Retina (tissue), 1 donor: Measurements from ENCODE around the gene SLC8B1.
"Not testable (repeated sequence)": the region's sequence is repeated elsewhere in the genome, so short reads cannot be mapped to it uniquely, and the experiment has no call there.

Source experiments
- DNase-seq: peaks from one replicate; pipeline ENCODE4 v3.0.0-alpha.2; 2016

SLC8B1 gene

DNA sequence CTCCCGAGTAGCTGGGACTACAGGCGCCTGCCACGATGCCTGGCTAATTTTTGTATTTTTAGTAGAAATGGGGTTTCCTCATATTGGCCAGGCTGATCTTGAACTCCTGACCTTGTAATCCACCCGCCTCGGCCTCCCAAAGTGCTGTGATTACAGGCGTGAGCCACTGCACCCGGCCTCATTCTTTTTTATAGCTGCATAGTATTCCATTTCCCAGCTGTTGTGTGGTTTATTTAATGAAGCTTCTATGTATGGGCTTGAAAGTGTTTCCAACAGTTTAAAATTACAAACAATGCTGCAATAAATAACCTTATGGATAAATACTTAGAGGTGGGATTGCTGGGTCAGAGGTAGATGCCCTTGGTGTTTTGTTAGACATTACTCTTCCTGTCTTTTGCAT, 19.3 kb upstream of the SLC8B1 start:
- not testable (repeated sequence) for DNase-seq

DNA sequence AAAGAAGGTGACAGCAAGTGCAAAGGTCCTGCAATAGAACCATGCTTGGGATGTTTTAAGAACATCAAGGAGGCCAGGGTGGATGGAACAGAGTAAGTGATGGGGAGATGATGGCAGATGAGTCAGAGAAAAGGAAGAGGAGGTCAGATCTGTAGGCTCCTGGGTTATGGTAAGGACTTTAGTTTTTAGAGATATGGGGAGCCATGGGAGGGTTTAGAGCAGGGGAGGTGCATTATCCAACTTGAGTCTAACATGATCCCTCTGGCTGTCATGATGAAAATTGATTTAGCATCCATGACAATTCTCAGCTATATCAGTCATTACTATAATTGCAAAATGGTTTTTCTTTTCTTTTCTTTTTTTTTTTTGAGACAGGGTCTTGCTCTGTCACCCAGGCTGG, 16.2 kb upstream of the SLC8B1 start:
- DNase-seq = no peak

DNA sequence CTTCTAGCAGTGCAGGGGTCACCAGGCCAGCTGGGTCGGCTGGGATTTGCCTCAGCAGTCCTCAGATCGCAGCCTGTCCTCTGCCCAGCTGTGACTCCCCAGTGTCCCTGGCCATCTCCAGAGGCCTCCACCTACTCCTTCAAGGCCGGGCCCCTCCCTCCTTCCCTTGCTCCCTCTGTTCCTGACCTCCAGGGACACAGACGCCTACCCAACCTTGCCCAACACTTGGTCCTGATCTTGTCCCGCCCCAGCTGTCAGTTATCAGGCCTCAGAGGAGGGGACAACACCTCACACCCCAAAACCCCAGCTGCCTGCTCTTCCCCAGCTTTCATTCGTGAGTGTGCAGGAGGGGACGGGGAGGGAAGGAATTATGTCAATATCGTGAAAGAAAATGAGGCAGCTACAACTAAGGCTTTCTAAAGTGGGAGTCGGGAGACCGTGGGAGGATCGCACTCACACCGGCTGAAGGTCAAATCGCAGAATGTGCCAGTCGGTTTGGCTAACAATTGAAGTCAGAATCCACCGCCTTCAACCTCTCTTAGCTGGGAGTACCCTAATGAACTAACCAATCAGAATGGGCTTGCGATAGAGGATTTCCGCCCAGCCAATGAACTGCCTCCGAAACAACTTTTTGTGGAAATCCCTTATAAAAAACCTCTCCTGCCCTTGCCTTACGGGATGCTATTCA, 14.1 kb upstream of the SLC8B1 start:
- no peak for DNase-seq

DNA sequence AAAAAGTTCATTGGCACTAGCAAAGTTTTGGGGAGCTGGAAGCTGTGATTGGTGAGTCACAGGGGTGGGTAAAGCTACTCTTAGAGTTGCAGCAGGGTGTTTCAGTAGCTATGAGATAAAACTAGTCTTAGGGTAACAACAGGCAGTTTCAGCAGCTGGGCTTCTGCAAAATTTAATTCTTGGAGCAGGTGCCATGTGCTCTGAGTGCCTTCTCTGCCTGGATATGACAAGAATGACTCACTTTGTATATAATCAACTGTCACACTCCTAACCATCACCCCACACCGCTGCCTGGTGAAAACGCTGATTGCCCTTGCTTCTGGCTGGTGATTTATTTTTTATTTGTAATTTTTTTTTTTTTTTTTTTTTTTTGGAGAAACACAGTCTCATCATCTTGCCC, 13.0 kb upstream of the SLC8B1 start:
- DNase-seq = no peak

DNA sequence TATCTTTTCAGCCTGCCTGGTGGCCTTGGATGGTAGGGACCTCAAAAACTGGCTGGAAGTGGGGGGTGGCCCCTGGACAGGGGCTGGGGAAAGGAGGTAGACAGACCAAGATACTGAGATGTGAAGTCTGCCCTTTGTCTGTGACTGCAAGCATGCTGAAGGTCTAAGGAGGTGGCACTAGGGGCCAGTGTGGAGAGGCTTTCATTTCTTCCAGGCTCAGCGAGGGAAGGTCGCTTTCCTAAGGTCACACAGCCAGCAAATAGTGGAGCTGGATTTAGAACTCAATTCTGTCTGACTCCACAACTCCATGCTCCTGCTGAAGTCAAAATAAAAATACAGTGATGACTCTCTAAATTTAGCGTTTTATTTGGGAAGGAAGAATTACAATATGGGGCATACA, 12.2 kb upstream of the SLC8B1 start:
- no peak for DNase-seq

DNA sequence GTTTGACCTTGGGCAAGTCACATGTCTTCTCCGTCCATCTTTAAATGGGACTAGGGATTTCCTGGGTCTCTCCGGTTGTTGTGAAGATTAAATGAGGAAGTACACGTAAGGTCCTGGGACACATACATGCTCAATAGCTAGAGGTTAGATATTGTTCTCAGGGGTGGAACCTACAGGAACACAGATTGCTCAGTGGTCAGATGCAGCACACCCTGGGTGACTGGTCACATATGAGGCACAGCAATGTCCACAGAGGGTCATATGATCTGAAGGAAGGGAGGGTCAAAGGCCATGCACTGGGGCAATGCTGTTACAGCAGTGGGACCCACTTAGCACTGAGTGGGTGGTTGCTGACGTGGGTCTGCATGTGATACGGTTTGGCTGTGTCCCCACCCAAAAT, 11.4 kb upstream of the SLC8B1 start:
- no peak for DNase-seq

DNA sequence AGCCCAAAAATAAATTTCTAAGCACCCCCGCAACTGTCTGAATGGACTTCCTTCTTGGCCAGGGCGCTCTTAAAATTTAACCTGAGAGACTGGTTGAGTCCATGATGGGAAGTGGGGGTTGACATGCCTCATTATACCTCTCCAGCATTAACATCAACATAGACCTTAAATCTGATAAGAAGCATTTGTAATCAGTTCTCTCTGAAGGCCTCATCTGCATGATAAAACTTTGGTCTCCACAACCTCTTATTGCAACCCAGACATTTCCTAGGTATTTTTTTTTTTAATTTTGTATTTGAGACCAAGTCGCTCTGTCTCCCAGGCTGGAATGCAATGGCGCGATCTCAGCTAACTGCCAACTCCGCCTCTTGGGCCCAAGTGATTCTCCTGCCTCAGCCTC, 10.4 kb upstream of the SLC8B1 start:
- DNase-seq = no peak

DNA sequence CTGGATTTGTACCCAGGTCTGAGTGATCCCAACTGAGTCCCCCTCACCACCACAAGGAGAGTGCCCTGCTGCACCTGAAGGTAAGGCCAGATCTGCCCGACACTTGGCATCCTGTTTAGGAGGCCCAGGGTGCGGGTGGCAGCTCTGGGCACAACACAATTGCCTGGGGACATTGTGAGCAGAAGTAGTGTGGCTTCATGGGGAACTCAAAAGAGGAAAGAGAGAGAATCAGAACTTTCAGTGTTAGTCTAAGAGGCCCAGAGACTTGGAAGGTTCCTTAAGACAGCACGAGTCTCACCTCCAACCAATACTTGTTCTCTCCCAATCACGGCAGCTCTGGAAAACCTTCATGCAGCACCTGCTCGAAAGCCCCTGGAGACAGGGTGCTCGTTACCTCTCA, 6.6 kb upstream of the SLC8B1 start:
- no peak for DNase-seq

DNA sequence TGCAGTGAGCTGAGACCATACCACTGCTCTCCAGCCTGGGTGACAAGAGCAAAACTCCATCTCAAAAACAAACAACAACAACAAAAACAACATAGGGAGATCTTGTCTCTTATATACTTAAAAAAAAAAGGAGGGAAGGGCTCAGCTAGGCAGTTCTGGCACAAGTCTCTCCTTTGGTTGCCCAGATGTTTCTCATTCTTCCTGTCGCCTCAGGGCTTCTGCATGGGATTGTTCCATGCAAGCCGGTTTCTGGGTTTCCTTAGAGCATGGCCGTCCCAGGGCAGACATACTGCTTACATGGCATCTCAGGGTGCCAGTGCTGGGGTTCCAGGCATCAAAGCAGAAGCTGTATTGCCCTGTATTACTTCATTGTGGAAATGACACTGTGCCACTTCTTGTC, 5.2 kb upstream of the SLC8B1 start:
- DNase-seq = no peak

DNA sequence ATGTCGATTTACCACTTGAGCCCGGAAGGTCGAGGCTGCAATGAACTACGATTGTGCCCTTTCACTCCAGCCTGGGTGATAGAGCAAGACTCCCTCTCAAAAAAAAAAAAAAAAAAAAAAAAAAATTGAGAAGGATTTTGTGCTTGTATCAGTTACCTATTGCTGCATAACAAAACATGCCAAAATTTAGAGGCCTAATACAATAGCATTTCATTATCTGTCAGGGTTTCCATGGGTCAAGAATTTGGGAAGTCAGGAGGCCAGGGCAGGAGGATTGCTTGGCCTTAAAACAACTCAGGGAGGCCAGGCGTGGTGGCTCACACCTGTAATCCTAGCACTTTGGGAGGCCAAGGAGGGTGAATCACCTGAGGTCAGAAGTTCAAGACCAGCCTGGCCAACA, 4.6 kb upstream of the SLC8B1 start:
- no peak for DNase-seq

DNA sequence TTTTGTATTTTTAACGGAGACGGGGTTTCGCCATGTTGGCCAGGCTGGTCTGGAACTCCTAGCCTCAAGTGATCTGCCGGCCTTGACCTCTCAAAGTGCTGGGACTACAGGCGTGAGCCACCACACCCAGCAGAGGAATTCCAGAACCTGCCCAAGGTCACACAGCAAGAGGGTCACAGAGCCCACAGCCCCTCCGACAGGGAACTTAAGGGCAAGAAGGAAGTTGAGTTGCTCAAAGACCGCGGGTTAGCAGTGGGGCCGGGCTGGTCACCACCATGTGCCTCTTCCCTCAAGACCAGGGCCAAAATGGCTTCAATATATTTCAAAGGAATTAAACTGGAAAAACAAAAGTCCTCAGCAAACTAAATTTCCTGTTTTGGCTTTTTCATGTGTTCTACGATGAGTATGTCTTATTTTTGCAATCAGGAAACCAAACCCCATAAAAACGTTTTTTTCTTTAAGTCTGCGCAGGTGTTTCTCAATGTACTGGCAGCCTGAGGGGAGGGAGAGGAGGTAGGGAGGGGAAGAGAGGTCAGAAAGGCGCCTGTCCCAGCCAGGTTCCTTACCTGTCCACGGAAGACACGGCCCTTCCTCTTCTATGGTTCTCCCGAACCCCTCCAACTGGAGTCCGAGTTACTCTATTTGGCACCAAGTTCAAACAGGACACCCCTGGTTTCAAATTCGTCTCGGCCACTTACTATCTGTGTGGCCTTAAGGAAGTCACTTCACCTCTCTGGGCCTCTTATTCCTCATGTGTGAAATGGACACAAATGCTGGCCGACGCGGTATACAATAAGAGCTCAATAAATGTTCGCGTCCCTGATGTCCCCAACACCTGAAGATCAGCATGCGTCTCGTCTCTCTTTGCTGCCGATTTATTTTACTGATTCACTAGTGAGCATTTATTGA, 778 bp downstream of the SLC8B1 start:
- peak; percentile 19 for DNase-seq

DNA sequence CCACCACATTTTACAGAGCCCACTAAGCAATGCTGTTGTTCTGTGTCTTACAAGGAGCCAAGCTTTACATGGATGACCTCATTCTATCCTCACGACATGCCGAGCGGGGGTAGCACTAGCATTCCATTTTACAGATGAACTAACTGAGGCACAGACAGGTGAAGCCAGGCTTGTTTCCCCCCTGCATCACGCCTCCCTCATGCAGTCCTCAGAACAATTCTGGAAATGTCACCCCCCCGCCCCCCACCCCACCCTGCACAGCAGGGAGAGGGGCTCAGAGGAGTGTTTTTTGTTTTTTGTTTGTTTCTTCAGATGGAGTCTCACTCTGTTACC, 1.5 kb downstream of the SLC8B1 start:
- DNase-seq = no peak

DNA sequence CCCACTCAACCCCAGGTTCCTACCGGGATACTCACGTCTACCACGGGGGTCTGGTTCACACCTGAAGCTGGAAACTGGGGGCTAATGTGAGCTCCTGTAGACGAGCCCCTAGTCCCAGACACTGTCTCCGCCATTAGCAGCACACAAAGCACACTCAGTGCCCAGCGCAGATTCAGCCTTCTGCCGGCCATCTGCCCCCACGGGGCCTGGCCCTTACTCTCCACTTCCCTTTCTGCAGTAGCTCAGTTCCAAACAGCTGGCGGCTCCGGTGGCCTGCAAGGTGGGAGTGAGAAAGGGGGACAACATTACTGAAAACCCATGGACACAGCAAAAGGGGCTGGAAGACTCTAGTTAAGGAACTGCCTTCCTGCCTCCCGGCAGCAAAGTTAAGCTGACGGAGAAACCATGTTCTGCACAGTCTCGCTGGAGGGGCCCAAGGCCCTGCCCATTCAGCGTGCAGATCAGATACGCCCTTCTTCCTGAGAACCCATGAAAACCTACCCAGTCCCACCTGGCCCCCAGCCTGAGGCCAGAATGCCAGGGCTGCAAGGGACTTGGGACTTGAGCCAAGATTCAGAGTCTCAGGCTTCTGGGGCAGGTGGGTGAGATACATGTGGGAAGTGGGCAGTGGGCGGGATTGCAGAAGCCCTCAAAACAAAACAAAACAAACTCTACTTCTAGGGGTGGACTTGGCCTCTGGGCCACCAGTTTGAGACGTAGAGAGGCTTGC, 2.1 kb downstream of the SLC8B1 start:
- no peak for DNase-seq

DNA sequence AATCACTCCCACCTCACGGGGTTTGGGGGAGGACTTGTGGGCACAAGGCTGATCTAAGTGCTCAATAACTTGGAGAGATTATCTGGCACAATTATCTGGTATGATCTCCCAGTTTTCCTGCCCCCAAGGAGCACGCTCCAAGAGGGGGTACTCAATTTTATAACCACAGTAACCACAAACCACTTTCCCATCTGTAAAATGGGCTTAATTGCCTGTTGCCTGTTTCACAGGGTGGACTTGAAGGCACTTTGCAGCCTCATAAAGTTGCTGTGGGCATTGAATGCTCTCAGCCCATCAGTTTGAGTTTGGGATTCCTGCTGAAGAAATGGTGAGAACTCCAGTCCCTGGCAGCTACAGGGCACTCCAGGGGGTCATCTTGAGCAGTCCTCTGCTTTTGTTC, 4.4 kb downstream of the SLC8B1 start:
- DNase-seq = no peak

DNA sequence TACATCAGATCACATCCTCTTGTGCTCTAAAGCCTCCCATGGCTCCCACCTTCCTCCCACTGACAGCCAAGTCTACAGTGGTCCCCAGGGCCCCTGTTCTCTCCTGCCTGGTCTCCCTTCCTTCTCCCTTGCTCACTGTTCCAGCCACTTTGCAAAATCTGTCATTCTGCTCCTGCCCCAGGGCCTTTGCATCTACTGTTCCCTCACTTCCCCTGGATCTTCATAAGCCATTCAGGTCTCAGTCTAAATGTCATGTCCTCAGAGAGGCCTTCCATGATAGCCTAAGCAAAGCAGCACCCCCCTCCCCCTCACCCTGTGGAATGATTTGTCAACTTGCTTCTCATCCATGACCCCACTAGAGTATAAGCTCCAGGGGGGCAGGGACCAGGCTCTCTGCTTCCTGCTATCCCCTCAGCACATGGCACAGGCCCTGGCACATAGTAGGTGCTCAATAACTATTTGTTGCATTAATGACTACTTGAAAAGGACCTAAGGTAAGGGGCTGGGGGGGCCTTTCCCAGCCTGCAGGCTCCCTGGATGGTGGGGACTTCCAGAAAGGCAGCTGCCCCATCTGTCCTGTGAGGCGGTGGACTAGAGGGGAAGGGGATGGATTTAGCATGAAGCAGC, 5.0 kb downstream of the SLC8B1 start:
- no peak for DNase-seq

DNA sequence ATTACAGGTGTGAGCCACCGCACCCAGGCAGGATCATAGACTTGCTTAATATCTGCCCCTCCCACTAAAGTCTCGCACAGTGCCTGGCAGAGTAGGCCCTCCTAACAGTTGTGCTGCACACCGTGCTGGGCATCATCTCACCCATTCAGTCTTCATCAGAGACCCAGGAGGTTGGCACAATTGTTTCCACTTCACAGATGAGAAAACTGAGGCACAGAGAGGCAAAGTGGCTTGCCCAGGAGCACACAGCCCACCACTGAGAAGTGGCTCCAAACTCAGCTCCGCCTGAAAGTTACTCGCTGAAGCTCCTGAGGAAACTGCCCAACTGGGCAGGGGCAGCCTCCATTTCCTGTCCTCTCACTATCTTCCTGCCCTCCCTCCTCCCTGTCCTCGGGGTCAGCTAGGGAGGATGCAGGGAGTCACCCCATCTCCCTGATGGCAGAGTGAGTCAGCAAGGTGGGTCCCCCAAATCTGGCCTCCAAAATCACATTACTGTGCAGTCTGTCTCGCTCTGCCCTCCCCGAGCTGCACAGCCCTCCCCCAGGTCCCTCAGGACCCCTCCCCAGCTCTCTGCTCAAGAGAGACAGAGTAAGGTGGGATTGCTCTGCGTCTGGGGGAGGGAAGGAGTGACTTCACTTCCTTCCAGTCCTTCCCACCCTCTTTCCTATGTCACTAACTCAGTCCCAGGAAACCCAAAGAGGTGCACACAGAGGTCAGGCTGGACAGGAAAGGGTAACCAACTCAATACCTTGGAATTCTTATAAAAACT, 5.7 kb downstream of the SLC8B1 start:
- no peak for DNase-seq

DNA sequence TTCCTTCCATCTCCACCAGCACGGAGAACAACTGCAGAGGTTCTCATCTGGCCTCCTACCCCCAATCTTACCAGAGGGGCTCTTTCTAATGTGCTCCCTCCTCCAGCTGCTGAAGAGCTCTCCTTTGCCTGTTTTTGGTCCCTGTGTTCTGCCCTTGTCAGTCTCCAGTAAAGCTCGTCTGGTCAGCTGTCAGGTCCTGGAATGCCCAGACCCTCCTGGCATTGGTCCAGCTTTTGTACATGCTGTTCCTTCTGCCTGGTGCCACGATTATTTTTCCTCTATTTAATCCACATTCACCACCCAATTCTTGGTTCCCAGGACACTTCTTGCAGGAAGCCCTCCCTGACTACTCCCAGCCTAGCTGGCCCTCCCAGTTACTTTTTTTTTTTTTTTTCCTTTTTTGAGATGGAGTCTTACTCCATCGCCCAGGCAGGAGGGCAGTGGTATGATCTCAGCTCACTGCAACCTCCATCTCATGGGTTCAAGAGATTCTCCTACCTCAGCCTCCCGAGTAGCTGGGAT, 6.5 kb downstream of the SLC8B1 start:
- DNase-seq = no peak

DNA sequence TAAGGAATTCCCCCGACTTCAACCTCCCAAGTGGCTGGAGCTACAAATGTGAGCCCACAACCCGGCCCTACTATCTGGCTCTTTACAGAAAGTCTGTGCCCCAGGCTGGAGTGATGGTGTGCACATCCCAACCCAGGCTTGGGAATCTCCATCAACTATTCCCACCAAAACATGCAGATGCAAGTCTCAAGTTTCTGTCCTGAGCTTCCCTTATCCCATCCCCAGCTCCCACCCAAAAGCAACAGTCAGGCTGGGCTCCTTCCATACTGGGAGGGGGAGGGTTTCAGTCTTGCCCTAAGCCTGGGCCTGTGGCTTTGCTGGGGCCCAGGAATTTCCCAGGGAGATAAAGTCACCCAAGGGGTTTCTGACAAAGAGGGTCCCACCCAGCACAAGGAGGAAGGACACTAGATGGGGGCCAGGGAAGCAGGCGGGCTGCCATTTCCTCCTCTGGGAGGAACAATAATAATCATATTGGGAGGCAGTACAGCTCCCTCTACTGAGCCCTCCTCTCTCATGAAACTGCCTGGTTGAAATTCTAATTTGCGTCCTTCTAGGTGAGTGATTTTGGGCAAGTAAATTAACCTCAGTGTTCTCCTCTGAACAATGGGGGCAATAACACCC, 8.0 kb downstream of the SLC8B1 start:
- no peak for DNase-seq

DNA sequence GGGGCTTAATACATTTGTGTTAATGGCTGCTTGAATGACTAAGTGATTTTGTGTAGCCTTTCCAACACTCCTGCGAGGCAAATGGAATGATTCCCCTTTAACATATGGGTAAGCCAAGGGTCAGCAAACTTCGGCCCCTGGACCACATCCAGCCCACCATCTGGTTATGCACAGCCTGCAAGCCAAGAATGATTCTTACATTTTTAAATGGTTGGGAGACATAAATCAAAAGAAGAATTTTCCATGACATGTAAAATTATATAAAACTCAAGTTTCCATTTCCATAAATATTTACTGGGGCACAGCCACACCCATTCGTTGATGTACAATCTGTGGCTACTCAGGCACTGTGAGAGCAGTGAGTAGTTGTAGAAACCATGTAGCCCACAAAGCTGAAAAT, 9.0 kb downstream of the SLC8B1 start:
- no peak for DNase-seq

DNA sequence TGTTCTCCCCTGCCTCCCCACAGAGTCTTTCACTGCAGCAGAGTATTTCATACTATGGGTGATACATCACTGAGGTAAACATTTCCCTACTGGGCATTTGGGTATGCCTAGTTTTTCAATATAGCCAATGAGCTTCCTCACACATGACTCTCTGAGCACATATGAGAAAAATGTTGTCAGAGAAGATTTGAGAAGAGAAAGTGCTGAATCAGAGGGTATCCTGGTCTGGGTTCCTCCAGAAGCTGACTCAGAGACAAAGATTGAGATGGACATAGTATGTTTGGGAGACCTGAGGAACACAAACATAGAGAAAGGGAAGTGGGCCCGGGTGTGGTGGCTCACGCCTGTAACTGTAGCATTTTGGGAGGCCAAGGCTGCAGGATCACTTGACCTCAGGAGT, 12.6 kb downstream of the SLC8B1 start:
- no peak for DNase-seq

DNA sequence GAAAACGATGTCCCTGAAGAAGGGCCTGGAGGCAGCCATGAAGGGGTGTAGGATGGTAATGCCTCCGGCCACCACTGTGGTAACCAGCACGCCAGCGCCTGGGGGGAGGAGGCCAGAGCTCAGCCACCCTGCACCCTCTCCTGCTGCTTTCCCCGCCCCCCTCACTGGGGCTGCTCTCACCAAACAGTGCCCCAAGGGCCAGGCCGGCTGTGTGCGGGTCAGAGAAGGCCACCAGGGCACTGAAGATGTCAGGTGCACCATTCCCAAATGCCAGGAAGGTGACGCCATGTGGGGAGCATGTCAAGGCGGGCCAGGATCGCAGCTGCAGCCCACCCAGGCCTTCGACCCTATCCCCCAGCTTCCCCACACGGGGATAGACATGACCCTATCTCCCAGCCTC, 14.5 kb downstream of the SLC8B1 start:
- DNase-seq = no peak
